GM12864 (cell line): ENCODE results near the gene KCNG3.

Experiments
- DNase-seq: peaks from one replicate; pipeline ENCODE4 v3.0.0-alpha.2; 2011; ENCODE audit warnings: low read depth
- H3K4me3 ChIP-seq: 2 replicates; pipeline ENCODE4 v1.5.1; 2011; ENCODE audit warnings: mild to moderate bottlenecking, low read depth, low read length, control low read depth
- CTCF ChIP-seq: IDR thresholded peaks from 2 replicates; pipeline ENCODE4 v1.5.1; 2011; ENCODE audit warnings: low read depth, mild to moderate bottlenecking, moderate library complexity, low read length, control low read depth, inconsistent platforms; ENCODE audit errors: missing control alignments

KCNG3 gene

DNA sequence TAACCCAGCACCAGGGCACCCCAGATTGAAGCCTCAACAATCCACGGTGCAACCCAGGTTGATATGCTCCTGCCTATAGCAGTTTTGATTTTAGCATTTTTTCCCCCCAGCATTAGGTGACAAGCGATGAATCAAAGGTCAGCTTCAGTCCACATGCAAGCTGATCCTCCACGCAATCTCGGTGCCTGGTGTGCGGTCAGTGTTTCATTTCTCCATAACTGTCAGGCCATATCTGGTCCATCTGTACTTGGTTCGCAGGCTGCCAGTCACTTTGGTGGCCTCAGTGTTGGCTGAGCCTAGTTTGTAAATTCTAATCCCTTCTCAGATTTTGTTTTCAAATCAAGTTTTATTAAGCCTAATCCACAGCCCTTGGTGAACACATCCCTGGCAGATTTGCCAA is 30.2 kb downstream of the KCNG3 start:
- no peak for DNase-seq
- H3K4me3 ChIP-seq = no peak overlapping the region
- TF ChIP-seq CTCF = no peak

DNA sequence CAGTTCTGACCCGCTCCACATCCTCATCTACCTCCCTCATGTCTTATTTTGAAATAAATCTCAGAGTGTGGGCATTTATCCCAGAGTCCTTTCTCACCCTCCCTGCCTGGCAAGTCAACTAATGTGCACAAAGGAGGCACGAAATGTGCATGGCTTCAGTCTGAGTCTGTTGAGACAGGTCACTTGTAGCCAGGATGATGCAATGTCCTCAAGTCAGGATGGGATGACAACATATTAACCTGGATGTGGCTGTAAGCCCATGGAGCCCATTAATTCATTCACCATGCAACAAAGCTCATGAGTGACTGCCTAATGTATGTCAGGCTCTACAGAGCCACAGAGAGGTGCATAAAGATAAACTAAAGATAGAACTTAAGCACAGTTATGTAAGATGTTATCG is 34.5 kb downstream of the KCNG3 start:
- TF ChIP-seq CTCF = no peak
- no peak overlapping the region for H3K4me3 ChIP-seq
- no peak for DNase-seq

DNA sequence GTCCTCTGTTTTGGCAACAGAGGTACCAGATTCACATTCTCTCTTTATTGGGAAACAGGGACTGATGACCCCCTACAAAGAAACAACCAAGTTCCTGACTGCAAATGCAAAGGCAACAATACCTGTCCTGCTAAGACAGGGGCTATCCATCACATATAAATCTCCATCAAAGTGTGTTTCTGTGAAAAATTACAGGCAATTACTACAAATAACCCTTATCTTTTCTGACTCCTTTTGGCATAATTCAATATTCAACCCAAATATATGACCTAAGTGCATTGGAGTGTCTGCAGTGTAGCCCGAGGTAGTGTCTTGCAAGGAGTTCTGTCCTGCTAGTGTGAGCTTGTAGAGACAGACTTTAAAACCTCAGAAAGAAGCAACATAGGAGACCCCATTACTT is 35.4 kb downstream of the KCNG3 start:
- DNase-seq = no peak
- no peak for TF ChIP-seq CTCF

GRCh38 chr2:42457011-42457410 is 36.8 kb downstream of the KCNG3 start:
- DNase-seq = no peak
- H3K4me3 ChIP-seq = no peak overlapping the region
- peak; percentile 36 for TF ChIP-seq CTCF

More for the DNA sequence above, 35.4 kb downstream of the KCNG3 start:
- no peak overlapping the region for H3K4me3 ChIP-seq

- TF ChIP-seq CTCF = no peak
- DNase-seq = no peak
- no peak overlapping the region for H3K4me3 ChIP-seq
Measured at GRCh38 chr2:42456126-42456839, 37.5 kb downstream of the KCNG3 start.

DNA sequence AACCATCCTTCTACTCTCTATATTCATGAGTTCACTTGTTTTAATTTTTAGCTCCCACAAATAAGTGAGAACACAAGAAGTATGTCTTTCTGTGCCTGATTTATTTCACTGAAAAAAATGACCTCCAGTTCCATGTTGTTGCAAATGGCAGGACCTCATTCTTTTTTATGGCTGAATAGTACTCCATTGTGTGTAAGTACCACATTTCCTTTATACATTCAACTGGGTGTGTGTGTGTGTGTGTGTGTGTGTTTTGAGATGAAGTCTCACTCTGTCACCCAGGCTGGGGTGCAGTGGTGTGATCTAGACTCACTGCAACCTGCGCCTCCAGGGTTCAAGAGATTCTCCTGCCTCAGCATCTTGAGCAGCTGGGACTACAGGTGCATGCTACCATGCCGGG is 41.2 kb downstream of the KCNG3 start:
- no peak overlapping the region for H3K4me3 ChIP-seq
- no peak for TF ChIP-seq CTCF
- DNase-seq = no peak

DNA sequence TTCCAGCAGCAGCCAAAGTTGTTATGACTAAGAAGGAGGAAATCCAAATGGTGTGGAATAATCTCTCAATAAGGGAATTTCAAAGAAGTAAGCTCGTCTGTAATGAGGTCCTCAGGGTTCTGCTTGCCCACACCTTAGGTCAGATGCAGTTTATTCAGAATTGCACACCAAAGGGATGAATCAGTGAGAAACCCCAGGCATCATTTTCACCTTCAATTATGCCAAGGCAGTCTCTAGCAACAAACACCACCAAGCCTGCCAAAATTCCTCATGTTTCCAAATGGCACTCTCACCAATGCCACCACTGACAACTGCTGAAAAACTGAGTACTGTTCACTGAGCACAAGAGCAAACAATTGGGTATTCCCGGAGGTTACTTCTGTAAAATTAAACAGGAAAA is 43.6 kb downstream of the KCNG3 start:
- H3K4me3 ChIP-seq = no peak overlapping the region
- DNase-seq = no peak
- no peak for TF ChIP-seq CTCF
